Stimulated activated CD4-positive, alpha-beta T cell treated with anti-CD3 and anti-CD28 coated beads, Interleukin-2, amount 100 ng/mL, for 48 hours (primary cell): ENCODE results near the gene MYO18B.
"Not testable (repeated sequence)": the region's sequence is repeated elsewhere in the genome, so short reads cannot be mapped to it uniquely, and the experiment has no call there.

Source experiments
- DNase-seq, 2 donors: peaks; one replicate each; pipeline ENCODE4 v3.0.0-alpha.2; 2020

Gene MYO18B, protein sequence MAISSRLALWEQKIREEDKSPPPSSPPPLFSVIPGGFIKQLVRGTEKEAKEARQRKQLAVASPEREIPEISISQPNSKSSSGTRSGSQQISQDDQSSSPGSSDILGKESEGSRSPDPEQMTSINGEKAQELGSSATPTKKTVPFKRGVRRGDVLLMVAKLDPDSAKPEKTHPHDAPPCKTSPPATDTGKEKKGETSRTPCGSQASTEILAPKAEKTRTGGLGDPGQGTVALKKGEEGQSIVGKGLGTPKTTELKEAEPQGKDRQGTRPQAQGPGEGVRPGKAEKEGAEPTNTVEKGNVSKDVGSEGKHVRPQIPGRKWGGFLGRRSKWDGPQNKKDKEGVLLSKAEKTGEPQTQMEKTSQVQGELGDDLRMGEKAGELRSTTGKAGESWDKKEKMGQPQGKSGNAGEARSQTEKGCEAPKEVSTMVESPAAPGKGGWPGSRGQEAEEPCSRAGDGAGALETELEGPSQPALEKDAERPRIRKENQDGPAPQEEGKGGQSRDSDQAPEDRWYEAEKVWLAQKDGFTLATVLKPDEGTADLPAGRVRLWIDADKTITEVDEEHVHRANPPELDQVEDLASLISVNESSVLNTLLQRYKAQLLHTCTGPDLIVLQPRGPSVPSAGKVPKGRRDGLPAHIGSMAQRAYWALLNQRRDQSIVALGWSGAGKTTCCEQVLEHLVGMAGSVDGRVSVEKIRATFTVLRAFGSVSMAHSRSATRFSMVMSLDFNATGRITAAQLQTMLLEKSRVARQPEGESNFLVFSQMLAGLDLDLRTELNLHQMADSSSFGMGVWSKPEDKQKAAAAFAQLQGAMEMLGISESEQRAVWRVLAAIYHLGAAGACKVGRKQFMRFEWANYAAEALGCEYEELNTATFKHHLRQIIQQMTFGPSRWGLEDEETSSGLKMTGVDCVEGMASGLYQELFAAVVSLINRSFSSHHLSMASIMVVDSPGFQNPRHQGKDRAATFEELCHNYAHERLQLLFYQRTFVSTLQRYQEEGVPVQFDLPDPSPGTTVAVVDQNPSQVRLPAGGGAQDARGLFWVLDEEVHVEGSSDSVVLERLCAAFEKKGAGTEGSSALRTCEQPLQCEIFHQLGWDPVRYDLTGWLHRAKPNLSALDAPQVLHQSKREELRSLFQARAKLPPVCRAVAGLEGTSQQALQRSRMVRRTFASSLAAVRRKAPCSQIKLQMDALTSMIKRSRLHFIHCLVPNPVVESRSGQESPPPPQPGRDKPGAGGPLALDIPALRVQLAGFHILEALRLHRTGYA (N-terminal part only)

GRCh38 chr22:25741692-25742626, at the start of gene MYO18B:
TSS of gene MYO18B (plus strand) at chr22:25742188. CDS start at chr22:25761093, 18,905 bp downstream.
- DNase-seq, result no peak

DNA sequence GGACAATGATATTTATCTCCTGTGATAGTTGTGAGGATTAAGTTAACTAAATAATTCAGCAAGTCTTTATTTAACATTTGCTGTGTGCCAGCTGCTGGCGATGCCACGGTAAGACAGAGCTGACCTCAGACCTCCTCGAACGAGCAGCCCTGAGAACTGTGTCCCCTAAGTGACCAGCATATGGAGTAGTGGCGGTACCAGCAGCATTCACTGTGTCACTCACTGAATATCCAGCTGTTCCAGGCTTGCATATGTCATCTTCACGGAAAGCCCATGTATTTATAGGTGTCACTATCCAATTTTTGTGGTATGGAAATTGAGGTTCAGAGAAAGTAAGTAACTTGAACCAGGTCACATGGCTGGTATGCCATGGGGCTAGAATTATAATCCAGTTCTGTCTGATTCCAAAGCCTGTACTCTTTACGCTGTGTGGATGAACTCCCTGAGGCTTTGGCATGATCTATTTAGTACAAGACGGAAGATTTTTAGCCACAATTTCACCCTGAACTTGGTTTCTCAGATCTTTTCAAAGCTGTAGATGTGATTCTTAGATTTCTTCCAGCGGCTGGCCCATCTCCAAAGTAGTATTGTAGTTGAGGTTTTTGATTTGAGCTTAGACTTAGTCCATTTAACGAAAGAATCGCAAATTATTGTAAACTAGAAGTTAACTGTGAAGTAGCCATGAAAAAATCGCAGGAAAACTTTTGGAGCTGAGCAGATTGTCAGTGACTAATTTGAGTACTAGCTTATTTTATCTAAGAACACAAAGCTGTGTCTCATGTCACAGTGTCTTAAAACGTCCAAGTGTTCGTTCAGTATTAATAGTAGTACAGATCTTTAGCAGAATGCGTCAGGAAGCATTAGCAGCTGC, 49.4 kb upstream of the MYO18B start:
- no peak for DNase-seq

DNA sequence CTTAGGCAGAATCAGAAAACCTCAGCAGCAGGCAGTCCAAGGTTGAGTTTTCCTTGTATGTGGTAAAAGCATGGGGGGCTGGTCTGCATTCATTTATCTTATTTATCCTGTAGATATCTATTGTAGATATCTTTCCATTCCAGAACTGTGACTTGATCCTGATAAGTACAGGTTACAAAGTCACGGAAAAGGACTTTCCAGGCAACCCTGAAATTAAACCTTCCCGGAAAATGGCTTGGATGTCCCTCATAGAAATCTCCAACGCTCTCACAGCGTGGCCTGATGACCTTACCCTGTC, 48.8 kb upstream of the MYO18B start:
- no peak for DNase-seq

GRCh38 chr22:25694196-25694907, 47.6 kb upstream of the MYO18B start:
- no peak for DNase-seq

GRCh38 chr22:25695146-25695545, 46.8 kb upstream of the MYO18B start:
- DNase-seq, result no peak

DNA sequence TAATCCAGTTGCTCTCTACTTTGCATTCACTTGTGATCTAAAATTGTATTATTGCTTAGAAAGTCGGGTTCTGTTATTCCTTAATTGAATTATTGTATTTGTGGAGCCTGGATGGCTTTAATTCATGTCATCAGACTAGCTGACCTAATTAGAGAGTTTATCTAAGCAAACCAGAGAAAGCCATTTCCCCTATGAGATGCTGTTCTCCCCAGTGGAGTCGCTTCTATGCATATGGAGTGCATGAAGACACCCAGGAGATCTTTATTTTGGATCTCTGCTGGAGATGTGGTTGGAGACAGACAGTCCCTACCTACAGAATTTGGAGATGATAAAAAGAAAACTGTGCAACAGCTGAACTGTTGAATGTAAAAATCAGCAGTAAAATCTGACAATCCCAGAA, 45.2 kb upstream of the MYO18B start:
- no peak for DNase-seq

- DNase-seq, result no peak
These were observed 44.8 kb upstream of the MYO18B start for GRCh38 chr22:25697181-25697664.

GRCh38 chr22:25697978-25698377, 44.0 kb upstream of the MYO18B start:
- DNase-seq, result no peak

- no peak for DNase-seq
These were observed 43.5 kb upstream of the MYO18B start for GRCh38 chr22:25698461-25698860.

GRCh38 chr22:25698978-25699377, 43.0 kb upstream of the MYO18B start:
- no peak for DNase-seq

DNA sequence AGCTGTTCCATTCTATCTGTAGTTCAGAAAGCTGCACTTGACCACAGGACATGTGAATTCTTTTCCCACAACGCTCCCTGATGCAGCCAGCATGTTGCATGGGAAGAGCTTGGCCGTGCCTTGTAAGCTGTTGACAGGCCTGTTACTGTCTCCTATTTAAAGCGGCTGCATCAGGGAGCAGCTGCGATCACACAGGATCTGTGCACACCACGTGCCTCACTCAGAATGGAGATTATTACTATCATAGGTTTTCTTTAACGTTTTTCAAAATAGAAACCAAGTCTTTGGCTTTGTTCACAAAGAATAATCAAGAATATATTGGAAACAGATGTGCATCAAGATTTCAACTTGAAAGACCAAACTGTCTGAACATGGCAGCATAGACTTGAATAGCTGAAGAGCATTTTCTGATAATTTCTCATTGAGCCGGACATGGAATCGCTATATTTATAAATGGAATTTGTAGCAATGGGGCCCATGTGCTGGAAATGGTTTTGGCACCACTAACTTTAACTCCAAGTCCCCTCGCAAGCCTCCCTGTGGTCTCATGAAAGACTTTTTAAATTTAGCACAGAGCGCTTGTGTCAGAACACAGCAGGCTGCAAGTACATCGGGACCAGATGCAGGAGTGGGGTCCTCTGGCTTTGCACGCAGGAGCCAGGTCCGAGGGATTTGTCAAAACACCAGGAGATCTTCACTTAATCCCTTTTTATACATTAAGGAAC, 40.8 kb upstream of the MYO18B start:
- no peak for DNase-seq

DNA sequence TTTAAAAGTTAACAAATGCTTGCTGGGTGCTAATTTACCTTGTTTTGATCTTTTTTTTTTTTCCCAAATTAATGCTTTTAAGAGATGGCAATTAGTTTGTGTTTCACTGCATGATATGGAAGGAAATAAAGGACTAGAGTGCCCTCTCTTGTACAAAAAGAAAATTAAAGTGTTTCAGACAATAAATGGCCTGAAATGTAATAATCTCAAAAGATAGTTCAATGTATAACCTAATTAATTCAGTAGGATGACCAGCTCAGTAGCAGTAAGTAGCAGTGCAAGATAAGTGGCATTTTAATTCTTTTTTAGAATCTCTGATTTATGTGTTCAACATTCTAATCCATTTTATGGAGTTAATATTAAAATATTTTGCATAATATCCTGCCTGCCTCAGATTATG, 39.9 kb upstream of the MYO18B start:
- DNase-seq, result no peak

GRCh38 chr22:25702571-25703167, 39.3 kb upstream of the MYO18B start:
- peak in 1 of 2 donors; percentile 9 for DNase-seq

DNA sequence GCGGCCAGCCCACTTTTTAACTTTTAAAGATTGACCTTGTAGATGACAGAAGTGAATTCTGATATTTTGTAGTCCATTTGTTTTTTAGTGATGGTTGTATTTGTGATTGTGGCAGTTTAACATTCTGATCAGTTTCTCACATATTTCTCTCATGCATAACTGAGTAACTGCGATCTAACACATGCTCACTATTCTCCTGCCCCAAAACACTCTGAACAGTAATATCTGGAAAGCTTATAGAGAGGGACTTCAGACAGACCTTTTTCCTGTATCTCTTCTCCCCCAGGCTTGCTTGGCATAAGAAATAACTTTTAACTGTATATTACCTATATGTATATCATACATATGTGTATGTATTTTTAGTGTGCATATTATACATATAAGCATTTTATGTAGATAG, 37.3 kb upstream of the MYO18B start:
- no peak for DNase-seq

- DNase-seq, result no peak
These were observed 35.8 kb upstream of the MYO18B start for GRCh38 chr22:25706197-25706596.

- not testable (repeated sequence) for DNase-seq
These were observed 33.6 kb upstream of the MYO18B start for GRCh38 chr22:25708430-25708829.

GRCh38 chr22:25709758-25710157, 32.2 kb upstream of the MYO18B start:
- DNase-seq, result peak in 1 of 2 donors; percentile 9

DNA sequence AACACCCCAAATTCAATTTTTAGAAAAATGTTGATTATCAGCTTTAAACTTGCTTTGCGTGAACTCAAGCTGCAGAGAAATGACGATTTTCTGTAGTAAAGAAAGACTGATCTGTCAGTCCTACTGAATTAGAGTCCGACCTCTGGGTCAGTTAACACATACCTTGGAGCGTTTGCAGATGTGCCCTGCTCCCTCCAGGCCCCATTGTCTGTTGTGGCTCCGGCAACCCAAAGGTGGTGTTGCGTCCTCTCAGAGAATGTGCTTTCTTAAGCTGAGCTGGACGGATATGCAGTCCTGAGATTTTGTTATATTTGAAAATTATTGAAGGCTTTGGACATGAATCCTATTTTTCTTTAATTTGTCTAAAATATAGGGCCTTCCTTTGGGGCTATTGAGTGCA, 31.5 kb upstream of the MYO18B start:
- DNase-seq, result no peak

DNA sequence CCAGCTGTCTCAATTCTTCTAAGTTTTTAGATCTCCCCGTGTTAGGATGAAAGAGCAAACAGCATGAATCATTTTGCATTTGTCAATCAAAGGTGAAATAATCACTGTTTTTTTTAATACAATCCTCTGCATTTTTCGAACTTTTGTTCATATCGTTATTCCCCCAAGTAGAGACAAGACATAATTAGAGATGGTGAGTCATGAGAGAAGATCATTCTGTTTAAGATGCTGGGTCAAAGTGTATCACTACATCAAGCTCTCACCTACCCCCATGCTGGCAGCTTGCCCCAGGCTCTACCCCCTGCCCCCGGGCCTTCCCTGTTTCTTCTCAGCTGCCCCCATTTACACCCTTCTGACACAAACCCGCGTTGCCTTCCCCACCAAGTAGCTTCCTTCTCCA, 30.5 kb upstream of the MYO18B start:
- no peak for DNase-seq
